Panc1 (cell line): ENCODE results near the gene UBL4A. TPM values are rescaled to one million over a fixed set of nuclear protein-coding genes. Genes with fewer than 3 reads are reported as not detected.
A peak's percentile ranks its signal among the peaks of the same experiment; 100 is the strongest.

Source experiments
- ATAC-seq: fragments of 200-7000 bp; cut with Tn5 transposase; 2 replicates; pipeline ENCODE4 v1.9.1; 2020; ENCODE audit warnings: mild to moderate bottlenecking, moderate library complexity
- BruUV-seq: library from RNA; stranded (reverse); fragments of 400-500 nt; replicated peaks from 2 replicates; lab custom pipeline; 2021; lab: Mats Ljungman, UMichigan
- CTCF ChIA-PET: fragments of 300-600 bp; sonication (Branson Sonifier 250); formaldehyde crosslinking; loops from one replicate; lab custom pipeline; 2022; ENCODE audit warnings: antibody characterized with exemption; lab: Charles Lee
- POLR2A ChIA-PET: fragments of 300-600 bp; sonication (Branson Sonifier 250); formaldehyde crosslinking; loops from one replicate; lab custom pipeline; 2022; ENCODE audit warnings: antibody characterized with exemption; lab: Charles Lee
- DNase-seq: peaks from one replicate; pipeline ENCODE4 v3.0.0-alpha.2; 2010; ENCODE audit warnings: low read depth, low spot score
- H3K27ac ChIP-seq: 2 replicates; pipeline ENCODE4 v1.5.1; 2011; ENCODE audit warnings: mild to moderate bottlenecking, low read length, inconsistent platforms
- H3K27me3 ChIP-seq: fragments of 200-500 bp; sonication (Bioruptor generic); 2 replicates; pipeline ENCODE4 v1.6.0; 2014; ENCODE audit warnings: low read length, inconsistent platforms; ENCODE audit not compliant: control insufficient read depth, insufficient read depth
- H3K36me3 ChIP-seq: fragments of 200-500 bp; sonication (Bioruptor generic); 2 replicates; pipeline ENCODE4 v1.5.1; 2014; ENCODE audit warnings: inconsistent platforms, mild to moderate bottlenecking, low read length, moderate library complexity; ENCODE audit not compliant: control insufficient read depth, insufficient read depth
- H3K4me1 ChIP-seq: 2 replicates; pipeline ENCODE4 v1.5.1; 2011; ENCODE audit warnings: inconsistent platforms, mild to moderate bottlenecking, low read length, moderate library complexity; ENCODE audit not compliant: control insufficient read depth, insufficient read depth
- H3K4me3 ChIP-seq, 2 experiments: 2 replicates each; pipeline ENCODE4 v1.5.1; 2011 to 2012; ENCODE audit warnings: low read depth in 2 of 2, low read length in 2 of 2, mild to moderate bottlenecking in 2 of 2, inconsistent platforms in 1 of 2, moderate library complexity in 1 of 2
- H3K9me3 ChIP-seq: fragments of 200-500 bp; sonication (Bioruptor generic); 2 replicates; pipeline ENCODE4 v1.5.1; 2014; ENCODE audit warnings: low read depth, mild to moderate bottlenecking, inconsistent platforms, low read length, moderate library complexity; ENCODE audit not compliant: control insufficient read depth, insufficient read depth
- POLR2AphosphoS5 ChIP-seq: IDR thresholded peaks from 2 replicates; pipeline ENCODE4 v1.6.1; 2012; ENCODE audit warnings: mild to moderate bottlenecking, low read depth, low read length, moderate library complexity
- SIN3A ChIP-seq: IDR thresholded peaks from 2 replicates; pipeline ENCODE4 v1.6.1; 2012; ENCODE audit warnings: low read depth, mild to moderate bottlenecking, low read length, moderate library complexity, borderline replicate concordance; ENCODE audit not compliant: insufficient read depth
- TCF7L2 ChIP-seq: IDR thresholded peaks from 2 replicates; pipeline ENCODE4 v1.6.1; 2011; ENCODE audit warnings: mild to moderate bottlenecking, low read depth, low read length, inconsistent platforms
- in situ Hi-C: cut with HindIII; loops from 2 replicates; pipeline ENCODE4 v1.10.0; 2016; ENCODE audit warnings: low sequenced_read_pairs, low pct_unique_long_range_greater_than_20kb
- intact Hi-C: fragments of 100-400 bp; cut with micrococcal nuclease; formaldehyde crosslinking; loops from one replicate; pipeline ENCODE4 v1.10.0; 2022; ENCODE audit not compliant: unreplicated experiment
- total RNA-seq: library from RNA; stranded (reverse); gene quantifications from one replicate; pipeline ENCODE4 v1.2.1, GENCODE V29; 2021; ENCODE audit not compliant: unreplicated experiment
- TF ChIP-seq, protein P1 (sequence below), 2 experiments: IDR thresholded peaks; 2 replicates each; pipeline ENCODE4 v1.6.1; 2011 to 2012; ENCODE audit warnings: low read depth in 2 of 2, control low read depth in 1 of 2, low read length in 1 of 2, mild to moderate bottlenecking in 1 of 2, moderate library complexity in 1 of 2; ENCODE audit not compliant: insufficient read depth in 1 of 2
- TF ChIP-seq, protein P2 (sequence below): fragments of 450-650 bp; IDR thresholded peaks from 2 replicates; pipeline ENCODE4 v1.5.1; 2017; ENCODE audit warnings: mild to moderate bottlenecking

UBL4A gene
- total RNA-seq, 1 experiment from 2014 or later: 65.4 TPM

DNA sequence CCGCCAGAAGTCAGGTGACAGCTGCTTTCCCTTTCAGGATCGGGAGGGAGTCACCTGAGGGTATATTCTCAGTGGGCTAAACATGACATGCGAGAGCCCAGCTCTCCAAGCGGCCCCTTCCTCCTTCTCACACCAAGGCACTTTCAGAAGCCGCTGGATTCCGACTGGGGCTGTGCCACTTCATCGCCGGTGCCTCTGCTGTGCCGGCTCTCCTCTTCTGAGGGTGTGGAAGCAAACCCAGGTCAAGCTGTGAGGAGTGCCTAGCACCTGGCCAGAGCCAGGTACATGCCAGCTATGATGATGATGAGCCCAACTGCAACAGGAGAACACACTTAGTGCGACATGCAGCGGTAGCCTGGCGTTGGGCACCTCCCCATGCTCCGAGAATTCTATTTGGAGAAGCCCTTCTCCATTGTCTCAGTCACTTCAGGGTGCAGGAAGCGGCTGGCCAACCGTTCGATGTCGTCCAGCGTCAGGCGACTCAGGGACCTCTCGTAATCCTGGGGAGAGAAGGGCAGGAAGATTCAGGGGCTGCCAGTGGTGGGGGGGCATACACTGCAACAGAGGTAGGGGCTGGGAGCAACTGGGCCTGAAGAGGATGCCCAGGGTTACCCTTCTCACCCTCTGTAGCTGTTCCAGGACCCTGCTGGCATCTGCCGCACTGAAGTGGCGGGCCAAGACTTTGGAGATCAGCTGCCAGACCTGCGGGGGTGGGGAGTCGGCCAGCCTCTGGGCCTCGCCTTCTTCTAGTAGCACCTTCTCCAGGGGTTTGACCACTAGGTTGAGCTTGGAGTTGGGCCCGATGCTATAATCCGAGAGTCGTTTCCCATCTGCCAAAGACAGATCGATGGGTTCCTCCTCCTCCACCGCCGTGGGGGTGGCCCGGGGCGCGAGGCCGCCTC, 1.0 kb downstream of the UBL4A start:
- Histone ChIP-seq H3K27ac (peak overlapping the region; percentile 78), H3K27me3 (no peaks in the 10 kb centered on the region), H3K4me3 (peak overlapping the region; percentile 63 to 71), H3K4me1 (peaks cover 28% of the 10 kb centered on the region), H3K36me3 (no peaks in the 10 kb centered on the region), H3K9me3 (no peaks in the 10 kb centered on the region)
- DNase-seq (no peak), ATAC-seq (no peak)
- TF ChIP-seq TCF7L2 (no peak), POLR2AphosphoS5 (no peak), SIN3A (no peak)
- TF ChIP-seq, protein P1, sequence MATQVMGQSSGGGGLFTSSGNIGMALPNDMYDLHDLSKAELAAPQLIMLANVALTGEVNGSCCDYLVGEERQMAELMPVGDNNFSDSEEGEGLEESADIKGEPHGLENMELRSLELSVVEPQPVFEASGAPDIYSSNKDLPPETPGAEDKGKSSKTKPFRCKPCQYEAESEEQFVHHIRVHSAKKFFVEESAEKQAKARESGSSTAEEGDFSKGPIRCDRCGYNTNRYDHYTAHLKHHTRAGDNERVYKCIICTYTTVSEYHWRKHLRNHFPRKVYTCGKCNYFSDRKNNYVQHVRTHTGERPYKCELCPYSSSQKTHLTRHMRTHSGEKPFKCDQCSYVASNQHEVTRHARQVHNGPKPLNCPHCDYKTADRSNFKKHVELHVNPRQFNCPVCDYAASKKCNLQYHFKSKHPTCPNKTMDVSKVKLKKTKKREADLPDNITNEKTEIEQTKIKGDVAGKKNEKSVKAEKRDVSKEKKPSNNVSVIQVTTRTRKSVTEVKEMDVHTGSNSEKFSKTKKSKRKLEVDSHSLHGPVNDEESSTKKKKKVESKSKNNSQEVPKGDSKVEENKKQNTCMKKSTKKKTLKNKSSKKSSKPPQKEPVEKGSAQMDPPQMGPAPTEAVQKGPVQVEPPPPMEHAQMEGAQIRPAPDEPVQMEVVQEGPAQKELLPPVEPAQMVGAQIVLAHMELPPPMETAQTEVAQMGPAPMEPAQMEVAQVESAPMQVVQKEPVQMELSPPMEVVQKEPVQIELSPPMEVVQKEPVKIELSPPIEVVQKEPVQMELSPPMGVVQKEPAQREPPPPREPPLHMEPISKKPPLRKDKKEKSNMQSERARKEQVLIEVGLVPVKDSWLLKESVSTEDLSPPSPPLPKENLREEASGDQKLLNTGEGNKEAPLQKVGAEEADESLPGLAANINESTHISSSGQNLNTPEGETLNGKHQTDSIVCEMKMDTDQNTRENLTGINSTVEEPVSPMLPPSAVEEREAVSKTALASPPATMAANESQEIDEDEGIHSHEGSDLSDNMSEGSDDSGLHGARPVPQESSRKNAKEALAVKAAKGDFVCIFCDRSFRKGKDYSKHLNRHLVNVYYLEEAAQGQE (IDR thresholded peaks at IDR 0.05; ENCODE audit: insufficient read depth in 1 of 2, low read depth in 2 of 2, low read length in 1 of 2): no peak
- TF ChIP-seq, protein P2, sequence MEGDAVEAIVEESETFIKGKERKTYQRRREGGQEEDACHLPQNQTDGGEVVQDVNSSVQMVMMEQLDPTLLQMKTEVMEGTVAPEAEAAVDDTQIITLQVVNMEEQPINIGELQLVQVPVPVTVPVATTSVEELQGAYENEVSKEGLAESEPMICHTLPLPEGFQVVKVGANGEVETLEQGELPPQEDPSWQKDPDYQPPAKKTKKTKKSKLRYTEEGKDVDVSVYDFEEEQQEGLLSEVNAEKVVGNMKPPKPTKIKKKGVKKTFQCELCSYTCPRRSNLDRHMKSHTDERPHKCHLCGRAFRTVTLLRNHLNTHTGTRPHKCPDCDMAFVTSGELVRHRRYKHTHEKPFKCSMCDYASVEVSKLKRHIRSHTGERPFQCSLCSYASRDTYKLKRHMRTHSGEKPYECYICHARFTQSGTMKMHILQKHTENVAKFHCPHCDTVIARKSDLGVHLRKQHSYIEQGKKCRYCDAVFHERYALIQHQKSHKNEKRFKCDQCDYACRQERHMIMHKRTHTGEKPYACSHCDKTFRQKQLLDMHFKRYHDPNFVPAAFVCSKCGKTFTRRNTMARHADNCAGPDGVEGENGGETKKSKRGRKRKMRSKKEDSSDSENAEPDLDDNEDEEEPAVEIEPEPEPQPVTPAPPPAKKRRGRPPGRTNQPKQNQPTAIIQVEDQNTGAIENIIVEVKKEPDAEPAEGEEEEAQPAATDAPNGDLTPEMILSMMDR: no peak
- ChIA-PET POLR2A (no interaction called here), CTCF (no interaction called here)
- BruUV-seq: no TSS peak
- in situ Hi-C loops: no loop called here
- intact Hi-C loops: no loop called here

DNA sequence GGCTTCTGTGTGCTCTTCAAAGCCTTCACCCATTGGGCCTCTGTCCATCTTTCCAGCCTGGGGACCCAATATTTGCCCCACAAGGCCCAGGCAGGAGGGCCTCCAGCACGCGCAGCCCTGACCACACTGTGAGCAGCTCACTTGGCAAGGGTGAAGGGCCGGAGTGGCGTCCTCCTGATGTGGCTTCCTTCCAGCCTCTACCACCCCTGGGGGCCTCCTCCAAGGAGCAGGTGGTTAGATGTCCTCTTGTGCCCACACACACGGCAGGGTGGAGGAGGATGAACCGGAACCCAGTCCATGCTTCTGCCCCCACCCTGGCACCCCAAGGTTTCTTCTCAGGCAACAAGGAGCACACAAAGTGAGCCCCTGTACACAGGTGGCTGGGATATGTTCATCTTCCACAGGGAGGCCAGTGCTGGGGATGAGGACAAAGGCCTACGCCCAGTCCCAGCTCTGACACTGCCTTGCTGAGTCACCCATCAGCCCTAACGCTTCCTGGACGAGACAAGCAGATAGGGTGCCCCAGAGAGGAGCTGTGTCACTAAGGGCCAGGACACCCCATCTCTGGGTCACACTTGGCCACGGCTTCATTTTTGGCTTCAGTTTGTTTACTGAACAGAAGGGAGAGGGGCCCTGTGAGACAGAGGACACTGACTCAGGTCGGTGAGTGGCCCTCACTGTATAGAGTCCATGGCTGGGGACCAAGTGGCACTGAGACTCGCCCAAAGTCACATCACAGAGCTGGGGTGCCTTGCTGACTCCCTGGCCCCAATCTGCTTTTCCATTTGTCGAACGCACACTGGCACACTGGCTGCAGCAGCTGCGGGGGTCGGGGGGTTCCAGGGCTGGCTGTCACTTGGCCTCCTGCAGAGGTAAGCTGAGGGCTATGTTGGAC, 1.9 kb downstream of the UBL4A start:
- intact Hi-C loops: no loop called here
- POLR2A ChIA-PET: no interaction called here
- in situ Hi-C loops: no loop called here
- no peak overlapping the region for H3K4me3 ChIP-seq
- CTCF ChIA-PET: no interaction called here
- TF ChIP-seq, protein P1 (IDR thresholded peaks at IDR 0.05; ENCODE audit: insufficient read depth in 1 of 2, low read depth in 2 of 2, low read length in 1 of 2): no peak
- TF ChIP-seq, protein P2: no peak
- no peaks in the 10 kb centered on the region for H3K27me3 ChIP-seq
- BruUV-seq: TSS peak; percentile 28
- H3K27ac ChIP-seq: no peak overlapping the region
- H3K36me3 ChIP-seq: no peaks in the 10 kb centered on the region
- H3K4me1 ChIP-seq: peaks cover 24% of the 10 kb centered on the region
- ATAC-seq (no peak), DNase-seq (no peak)
- no peaks in the 10 kb centered on the region for H3K9me3 ChIP-seq
